ENCODE data around the gene CMTM3. TPM values are rescaled to one million over a fixed set of nuclear protein-coding genes. Genes with fewer than 3 reads are reported as not detected.

CMTM3 gene
- total and polyA plus RNA-seq, 2 experiments from 2014 or later: 16.4 to 16.6 TPM

DNA sequence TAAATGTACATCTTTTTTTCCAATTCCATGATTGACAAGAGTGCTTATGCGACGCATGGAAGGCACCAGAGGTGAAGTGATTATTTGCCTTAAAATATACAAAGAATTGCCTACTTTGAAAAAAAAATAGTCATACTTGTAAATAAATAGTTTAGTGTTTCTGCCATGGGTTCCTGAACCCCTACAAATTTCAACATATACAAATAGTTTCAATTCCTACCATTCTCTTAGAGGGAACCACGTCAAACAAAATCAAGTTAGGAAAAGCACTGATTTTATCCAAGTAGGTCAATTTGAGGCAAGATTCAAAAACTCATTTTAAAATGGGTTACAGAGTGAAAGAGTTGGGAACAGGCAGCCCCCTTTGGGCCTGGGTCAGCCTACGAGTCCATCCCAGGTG is 11.7 kb downstream of the CMTM3 start:
- Mint-ChIP-seq H3K4me3 (no peak overlapping the region), H3K27ac (no peak overlapping the region), H3K4me1 (peaks cover 24% of the 10 kb centered on the region), H3K27me3 (ENCODE audit: insufficient read depth, low read depth, poor library complexity) (no peaks in the 10 kb centered on the region), H3K9me3 (no peaks in the 10 kb centered on the region; the same call in 2 of the 3 replicates), H3K36me3 (ENCODE audit: low read depth) (peaks cover 47% of the 10 kb centered on the region)
- Histone ChIP-seq H3F3A (replicated peaks; ENCODE audit: low read depth) (no peaks in the 10 kb centered on the region), H3K4me2 (no peak overlapping the region), H3K27ac (ENCODE audit: low read depth) (no peak overlapping the region), H3K4me1 (ENCODE audit: insufficient read depth) (peaks cover 16% of the 10 kb centered on the region), H3K79me2 (replicated peaks; ENCODE audit: insufficient read depth) (no peaks in the 10 kb centered on the region), H3K27me3 (ENCODE audit: insufficient read depth) (no peaks in the 10 kb centered on the region), H4K20me1 (replicated peaks; ENCODE audit: insufficient read depth) (peaks cover 5% of the 10 kb centered on the region; the same call in 1 of the 2 replicates), H3K9me2 (ENCODE audit: insufficient read depth) (no peaks in the 10 kb centered on the region), H3K4me3 (no peak overlapping the region), H3K36me3 (ENCODE audit: insufficient read depth) (0 out of 2 replicates have a peak, but pooled peaks cover 5% of the 10 kb centered on the region), H2AFZ (no peak overlapping the region)
- no peak for DNase-seq (ENCODE audit: low spot score)
- ATAC-seq: no peak
- TF ChIP-seq POLR2AphosphoS5 (IDR thresholded peaks at IDR 0.05; ENCODE audit: low read depth) (no peak), CREB1 (CRISPR knock-in tag; IDR thresholded peaks at IDR 0.05; ENCODE audit: low read depth) (no peak), NANOG (IDR thresholded peaks at IDR 0.05; ENCODE audit: borderline replicate concordance) (no peak)
- TF ChIP-seq, protein P1, sequence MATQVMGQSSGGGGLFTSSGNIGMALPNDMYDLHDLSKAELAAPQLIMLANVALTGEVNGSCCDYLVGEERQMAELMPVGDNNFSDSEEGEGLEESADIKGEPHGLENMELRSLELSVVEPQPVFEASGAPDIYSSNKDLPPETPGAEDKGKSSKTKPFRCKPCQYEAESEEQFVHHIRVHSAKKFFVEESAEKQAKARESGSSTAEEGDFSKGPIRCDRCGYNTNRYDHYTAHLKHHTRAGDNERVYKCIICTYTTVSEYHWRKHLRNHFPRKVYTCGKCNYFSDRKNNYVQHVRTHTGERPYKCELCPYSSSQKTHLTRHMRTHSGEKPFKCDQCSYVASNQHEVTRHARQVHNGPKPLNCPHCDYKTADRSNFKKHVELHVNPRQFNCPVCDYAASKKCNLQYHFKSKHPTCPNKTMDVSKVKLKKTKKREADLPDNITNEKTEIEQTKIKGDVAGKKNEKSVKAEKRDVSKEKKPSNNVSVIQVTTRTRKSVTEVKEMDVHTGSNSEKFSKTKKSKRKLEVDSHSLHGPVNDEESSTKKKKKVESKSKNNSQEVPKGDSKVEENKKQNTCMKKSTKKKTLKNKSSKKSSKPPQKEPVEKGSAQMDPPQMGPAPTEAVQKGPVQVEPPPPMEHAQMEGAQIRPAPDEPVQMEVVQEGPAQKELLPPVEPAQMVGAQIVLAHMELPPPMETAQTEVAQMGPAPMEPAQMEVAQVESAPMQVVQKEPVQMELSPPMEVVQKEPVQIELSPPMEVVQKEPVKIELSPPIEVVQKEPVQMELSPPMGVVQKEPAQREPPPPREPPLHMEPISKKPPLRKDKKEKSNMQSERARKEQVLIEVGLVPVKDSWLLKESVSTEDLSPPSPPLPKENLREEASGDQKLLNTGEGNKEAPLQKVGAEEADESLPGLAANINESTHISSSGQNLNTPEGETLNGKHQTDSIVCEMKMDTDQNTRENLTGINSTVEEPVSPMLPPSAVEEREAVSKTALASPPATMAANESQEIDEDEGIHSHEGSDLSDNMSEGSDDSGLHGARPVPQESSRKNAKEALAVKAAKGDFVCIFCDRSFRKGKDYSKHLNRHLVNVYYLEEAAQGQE (IDR thresholded peaks at IDR 0.05; ENCODE audit: unreplicated experiment): no peak
- TF ChIP-seq, protein P2, sequence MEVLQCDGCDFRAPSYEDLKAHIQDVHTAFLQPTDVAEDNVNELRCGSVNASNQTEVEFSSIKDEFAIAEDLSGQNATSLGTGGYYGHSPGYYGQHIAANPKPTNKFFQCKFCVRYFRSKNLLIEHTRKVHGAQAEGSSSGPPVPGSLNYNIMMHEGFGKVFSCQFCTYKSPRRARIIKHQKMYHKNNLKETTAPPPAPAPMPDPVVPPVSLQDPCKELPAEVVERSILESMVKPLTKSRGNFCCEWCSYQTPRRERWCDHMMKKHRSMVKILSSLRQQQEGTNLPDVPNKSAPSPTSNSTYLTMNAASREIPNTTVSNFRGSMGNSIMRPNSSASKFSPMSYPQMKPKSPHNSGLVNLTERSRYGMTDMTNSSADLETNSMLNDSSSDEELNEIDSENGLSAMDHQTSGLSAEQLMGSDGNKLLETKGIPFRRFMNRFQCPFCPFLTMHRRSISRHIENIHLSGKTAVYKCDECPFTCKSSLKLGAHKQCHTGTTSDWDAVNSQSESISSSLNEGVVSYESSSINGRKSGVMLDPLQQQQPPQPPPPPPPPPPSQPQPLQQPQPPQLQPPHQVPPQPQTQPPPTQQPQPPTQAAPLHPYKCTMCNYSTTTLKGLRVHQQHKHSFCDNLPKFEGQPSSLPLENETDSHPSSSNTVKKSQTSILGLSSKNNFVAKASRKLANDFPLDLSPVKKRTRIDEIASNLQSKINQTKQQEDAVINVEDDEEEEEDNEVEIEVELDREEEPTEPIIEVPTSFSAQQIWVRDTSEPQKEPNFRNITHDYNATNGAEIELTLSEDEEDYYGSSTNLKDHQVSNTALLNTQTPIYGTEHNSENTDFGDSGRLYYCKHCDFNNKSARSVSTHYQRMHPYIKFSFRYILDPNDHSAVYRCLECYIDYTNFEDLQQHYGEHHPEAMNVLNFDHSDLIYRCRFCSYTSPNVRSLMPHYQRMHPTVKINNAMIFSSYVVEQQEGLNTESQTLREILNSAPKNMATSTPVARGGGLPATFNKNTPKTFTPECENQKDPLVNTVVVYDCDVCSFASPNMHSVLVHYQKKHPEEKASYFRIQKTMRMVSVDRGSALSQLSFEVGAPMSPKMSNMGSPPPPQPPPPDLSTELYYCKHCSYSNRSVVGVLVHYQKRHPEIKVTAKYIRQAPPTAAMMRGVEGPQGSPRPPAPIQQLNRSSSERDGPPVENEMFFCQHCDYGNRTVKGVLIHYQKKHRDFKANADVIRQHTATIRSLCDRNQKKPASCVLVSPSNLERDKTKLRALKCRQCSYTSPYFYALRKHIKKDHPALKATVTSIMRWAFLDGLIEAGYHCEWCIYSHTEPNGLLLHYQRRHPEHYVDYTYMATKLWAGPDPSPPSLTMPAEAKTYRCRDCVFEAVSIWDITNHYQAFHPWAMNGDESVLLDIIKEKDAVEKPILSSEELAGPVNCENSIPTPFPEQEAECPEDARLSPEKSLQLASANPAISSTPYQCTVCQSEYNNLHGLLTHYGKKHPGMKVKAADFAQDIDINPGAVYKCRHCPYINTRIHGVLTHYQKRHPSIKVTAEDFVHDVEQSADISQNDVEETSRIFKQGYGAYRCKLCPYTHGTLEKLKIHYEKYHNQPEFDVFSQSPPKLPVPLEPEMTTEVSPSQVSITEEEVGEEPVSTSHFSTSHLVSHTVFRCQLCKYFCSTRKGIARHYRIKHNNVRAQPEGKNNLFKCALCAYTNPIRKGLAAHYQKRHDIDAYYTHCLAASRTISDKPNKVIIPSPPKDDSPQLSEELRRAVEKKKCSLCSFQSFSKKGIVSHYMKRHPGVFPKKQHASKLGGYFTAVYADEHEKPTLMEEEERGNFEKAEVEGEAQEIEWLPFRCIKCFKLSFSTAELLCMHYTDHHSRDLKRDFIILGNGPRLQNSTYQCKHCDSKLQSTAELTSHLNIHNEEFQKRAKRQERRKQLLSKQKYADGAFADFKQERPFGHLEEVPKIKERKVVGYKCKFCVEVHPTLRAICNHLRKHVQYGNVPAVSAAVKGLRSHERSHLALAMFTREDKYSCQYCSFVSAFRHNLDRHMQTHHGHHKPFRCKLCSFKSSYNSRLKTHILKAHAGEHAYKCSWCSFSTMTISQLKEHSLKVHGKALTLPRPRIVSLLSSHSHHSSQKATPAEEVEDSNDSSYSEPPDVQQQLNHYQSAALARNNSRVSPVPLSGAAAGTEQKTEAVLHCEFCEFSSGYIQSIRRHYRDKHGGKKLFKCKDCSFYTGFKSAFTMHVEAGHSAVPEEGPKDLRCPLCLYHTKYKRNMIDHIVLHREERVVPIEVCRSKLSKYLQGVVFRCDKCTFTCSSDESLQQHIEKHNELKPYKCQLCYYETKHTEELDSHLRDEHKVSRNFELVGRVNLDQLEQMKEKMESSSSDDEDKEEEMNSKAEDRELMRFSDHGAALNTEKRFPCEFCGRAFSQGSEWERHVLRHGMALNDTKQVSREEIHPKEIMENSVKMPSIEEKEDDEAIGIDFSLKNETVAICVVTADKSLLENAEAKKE (CRISPR knock-in tag; IDR thresholded peaks at IDR 0.05): no peak
- TF ChIP-seq, protein P3, sequence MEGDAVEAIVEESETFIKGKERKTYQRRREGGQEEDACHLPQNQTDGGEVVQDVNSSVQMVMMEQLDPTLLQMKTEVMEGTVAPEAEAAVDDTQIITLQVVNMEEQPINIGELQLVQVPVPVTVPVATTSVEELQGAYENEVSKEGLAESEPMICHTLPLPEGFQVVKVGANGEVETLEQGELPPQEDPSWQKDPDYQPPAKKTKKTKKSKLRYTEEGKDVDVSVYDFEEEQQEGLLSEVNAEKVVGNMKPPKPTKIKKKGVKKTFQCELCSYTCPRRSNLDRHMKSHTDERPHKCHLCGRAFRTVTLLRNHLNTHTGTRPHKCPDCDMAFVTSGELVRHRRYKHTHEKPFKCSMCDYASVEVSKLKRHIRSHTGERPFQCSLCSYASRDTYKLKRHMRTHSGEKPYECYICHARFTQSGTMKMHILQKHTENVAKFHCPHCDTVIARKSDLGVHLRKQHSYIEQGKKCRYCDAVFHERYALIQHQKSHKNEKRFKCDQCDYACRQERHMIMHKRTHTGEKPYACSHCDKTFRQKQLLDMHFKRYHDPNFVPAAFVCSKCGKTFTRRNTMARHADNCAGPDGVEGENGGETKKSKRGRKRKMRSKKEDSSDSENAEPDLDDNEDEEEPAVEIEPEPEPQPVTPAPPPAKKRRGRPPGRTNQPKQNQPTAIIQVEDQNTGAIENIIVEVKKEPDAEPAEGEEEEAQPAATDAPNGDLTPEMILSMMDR (conservative IDR thresholded peaks at IDR 0.05; ENCODE audit: low read depth in 2 of 2): no peak

All from GM23338 (cell line).